ENCODE data around the gene ACIN1.
A peak's percentile ranks its signal among the peaks of the same experiment; 100 is the strongest.

The ACIN1 gene

DNA sequence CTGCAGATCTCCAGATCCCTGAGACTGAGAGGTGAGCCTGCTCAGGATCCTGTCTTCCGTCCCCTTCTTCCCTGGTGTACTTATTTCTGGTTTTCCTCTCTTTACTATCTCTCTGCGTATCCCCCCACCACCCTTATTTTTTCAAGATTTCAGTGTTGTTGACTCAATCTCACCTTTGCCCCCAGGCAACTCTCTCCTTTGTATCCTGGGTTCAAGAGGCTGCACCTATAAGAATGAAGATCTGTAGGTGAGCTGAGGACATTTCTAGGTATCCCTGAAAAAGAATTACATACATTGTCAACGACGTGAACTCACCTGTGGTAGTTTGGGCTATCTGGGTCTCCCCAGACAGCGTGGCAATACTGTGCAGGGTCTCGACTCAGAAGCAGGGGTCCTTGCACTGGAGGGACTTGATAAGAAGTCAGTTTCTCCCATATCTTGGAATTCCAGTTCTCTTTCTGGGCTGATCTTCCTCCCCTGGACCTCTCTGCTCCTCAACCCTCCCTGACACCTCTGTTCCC is 9.2 kb upstream of the ACIN1 start:
- no peak for DNase-seq

DNA sequence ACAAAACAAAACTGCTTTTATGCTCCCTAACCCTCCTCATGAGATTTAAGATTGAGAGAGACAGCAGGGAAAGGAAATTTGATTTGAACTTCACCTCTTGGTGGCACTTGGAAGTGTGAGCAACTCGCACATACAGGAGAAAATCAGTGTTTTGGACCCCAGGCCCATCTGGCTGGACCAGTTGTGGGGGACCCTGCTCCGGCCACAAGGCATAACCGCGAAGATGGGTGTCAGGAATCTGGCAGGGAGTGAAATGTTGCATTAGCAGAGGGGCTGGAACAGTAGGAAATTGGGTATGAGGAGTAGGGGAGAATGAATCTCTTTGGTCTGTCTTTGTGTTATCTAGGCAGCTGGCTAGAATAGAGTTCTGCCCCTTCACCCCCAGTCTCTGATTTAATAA is 8.6 kb upstream of the ACIN1 start:
- no peak for DNase-seq

DNA sequence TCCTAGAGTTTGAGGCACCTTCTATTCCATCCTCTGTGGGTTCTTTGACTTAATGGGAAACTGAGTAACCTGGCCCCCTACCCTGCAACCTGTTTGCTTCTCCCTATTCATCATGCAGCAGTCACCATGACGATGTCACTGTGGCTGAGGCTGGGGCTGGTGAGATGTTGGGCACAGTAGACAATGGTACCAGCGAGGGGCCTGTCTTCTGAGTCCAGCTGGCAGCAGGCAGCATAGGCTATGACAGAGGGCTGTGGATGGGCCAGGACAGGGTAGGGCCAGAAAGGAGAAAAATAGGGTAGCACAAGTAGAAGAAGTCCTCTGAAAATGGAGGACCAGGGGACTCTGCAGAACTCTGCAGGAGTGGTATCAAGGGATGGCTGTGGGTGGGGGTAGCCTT is 7.9 kb upstream of the ACIN1 start:
- no peak for DNase-seq

DNA sequence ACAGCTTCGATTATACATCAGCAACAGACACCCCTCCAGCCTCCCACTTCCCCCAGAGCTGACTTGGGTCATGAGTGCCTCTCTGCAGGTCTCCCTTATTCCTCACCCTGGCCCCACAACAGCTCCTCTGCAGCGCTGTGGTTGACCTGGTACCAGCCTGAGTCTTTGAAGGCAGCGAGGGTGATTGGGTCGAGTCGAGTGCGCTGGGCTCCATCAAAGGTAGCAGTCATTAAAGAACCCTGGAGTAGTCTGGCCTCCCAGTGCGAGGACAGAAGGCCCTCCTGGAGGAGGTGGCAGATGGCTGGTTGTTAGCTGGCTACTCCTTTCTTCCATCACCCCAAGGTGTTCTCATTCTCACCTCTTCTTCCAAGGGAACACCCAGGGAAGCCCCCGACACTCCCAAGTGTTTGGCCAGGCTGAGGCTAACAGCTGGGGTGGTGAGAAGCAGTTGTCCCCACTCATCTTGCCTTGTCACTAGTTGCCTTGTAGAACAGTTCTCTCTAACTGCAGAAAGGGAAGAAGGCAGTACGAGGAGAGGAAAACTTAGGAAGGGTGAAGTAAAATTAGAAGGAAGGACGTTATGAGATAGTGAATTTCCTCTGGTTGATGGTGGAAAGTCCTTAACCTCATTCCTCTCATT is 7.2 kb upstream of the ACIN1 start:
- DNase-seq, result no peak

DNA sequence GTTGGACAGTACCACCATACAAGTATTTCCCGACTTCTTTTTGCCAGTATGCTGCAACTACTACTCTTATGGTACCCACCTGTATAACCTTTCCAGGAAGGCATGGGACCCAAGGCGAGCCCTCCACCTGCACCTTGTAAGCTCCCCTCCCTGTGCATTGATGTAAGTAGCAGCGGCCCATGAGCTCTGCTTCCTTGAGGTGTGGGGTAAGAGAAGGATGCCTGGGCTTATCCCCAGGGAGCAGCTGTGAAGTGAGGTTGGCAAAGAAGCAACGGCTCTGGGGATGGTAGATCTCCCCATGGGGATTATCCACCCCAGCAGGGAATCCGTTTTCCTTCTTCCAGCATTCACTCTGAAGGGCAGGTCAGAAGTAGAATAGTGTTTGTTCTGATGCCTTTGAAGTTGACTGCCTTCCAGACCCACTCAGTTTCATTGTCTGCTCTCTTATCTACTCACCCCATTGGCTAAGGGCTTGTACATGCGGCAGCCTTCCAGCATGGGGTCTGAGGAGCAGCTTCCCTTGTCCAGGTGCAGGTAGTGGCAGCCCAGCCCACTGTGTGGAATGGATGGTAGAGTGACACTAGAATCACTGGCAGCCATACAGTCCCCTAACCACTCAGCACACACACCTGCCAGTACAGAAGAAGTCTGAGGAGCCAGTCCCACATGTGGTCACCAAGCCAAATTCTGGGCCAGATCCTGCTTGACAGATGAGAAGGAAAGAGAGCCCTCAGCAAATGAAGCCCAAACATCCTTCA is 6.5 kb upstream of the ACIN1 start:
- DNase-seq, result no peak

DNA sequence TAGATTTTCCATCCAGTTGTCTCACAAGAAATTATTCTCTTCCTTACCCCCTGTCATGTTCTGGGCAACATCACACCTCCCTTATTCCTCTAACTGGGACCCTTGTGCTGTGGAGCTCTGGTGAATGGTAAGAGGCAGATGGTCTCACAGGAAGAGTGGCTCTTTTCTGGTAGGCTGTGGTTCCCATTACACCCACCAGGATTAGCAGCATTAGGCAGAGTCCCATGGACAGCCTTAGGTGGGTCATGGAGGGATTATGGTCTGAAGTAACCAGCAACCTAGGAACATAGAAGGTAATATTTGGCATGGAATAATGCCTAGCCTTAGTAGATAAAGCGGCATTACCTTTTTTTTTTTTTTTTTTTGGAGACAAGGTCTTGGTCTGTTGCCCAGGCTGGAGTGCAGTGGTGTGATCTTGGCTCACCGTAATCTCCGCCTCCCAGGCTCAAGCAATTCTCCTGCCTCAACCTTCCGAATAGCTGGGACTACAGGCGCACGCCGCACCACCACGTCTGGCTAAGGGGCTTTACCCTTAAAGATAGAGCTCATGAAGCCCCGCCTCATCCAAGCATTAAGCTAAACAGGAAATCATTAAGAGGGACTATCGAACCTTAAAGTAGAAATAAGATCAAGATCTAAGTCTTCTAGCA is 4.4 kb upstream of the ACIN1 start:
- no peak for DNase-seq

DNA sequence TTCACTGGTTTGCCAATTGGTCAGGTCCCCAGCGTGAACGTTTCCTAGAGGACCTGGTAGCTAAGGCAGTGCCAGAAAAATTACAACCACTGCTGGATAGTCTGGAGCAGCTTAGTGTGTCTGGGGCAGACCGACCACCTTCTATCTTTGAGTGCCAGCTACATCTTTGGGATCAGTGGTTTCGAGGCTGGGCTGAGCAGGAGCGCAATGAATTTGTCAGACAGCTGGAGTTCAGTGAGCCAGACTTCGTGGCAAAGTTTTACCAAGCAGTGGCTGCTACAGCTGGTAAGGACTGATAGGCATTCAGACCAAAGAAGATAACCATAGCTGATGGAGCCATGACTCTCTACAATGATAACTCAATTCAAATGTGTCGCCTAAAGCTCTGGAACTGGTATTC is 2.9 kb upstream of the ACIN1 start:
- no peak for DNase-seq

DNA sequence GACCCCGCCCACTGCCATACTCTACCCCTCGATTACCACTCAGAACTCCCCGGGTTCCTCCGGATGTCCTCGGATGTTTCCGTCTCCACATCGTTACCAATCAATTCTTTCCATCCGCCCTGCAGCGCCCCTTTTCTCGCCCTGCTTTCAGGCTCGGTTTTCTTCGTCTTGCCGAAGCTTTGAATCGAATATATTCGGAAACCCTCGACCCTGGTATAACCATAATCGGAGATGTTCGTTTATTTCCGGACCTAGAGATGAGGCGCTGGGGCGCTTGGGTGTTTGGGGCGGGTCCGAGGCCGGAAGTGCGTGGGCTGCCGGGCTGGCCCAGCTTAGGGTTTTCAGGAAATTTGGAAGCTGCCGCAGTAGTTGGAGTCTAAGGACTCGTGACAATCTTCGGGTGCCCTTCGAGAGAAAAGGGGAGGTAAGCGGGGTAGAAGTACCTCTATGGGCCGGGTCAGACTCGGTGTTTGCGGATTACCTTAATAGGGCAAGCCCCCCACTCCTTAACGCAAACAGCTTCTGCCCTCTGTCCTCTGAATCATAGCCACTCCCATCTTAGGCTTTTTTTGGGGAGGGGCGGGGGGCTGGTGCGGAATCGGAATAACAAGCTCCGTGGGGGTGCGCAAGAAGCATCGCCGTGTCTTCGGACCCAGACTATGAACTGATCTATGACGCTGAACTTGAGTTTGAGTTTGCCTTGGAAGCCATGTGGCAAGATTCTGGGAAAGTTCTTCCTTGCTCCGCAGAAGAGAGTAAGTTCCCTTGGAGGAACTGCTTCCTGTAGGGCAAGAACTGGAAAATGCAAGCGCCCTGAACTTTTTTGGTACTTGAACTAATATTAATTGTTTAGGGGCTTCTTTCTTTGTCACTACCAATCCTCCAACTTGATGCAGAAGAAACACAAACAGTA is 516 bp upstream of the ACIN1 start, which contains the start of gene C14orf119:
TSS of gene C14orf119 (plus strand) at position 310 of the 913 bp plus-strand sequence. CDS start 2,154 bp downstream, outside the sequence.
- DNase-seq, result peak; percentile 100

DNA sequence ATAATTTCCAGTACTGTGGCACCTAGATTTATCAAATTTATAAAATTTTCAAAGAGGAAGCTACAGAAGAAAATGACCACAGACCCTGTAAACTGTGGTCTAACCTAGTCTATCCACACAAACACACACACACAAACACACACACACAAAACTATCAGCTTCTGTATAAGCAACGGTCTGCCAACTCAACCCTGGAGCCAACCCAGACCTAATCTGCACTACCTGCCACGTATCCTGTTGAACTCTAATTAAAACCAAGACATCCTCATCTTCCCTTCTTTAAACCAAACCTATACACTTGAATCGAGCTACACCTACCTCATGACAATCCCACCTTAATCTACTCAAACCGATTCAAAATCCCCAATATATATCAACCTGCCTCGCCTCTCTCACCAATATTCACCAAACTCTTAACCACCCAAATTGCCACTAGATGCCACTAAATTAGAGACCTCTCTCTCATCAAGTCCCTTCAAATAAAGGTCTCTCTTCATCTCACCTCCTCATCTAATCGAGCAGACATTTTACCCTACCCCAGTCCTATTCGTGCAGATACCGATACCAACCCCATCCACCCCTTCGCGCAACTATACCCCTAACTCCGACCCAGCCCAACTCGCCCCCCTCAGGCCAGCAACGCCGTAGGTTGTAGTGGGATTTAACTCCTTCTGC is 808 bp downstream of the ACIN1 start:
- DNase-seq, result peak in 1 of 2 donors; percentile 86

DNA sequence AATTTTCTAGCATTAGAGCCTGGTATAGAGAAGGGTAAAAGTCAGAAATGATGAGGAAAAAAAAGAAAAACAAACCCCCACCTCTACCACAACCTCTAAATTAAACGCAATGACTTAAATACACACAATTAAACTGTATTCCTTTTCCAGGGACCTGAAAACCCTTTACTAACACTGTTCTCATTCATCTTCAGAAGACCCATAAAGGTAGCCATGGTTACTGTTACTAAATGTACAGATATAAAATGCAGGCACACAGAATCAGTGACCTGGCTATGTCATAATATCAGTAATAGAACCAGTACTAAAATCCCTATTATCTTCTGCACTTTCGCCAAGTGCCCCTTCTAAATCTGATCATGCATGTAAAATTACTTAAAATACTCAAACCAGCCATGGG is 1.4 kb downstream of the ACIN1 start:
- DNase-seq, result no peak

DNA sequence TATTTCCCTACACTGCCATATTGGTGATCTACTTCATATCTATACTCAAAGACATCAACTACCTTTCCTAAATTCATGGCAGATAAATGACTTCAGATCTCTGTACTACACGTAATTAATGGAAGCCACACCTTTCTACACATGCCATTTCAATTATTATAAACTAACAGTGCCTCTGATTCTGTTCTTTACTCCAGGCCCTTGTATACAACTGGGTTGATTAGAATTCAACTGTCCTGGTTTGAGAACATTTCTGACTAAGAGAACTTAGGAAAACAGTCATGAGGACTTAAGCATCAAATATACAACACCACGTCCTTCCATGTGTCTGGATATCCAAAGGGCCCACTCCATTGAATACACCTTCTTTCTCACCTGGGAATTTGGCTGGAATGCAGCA is 1.8 kb downstream of the ACIN1 start:
- DNase-seq, result no peak

DNA sequence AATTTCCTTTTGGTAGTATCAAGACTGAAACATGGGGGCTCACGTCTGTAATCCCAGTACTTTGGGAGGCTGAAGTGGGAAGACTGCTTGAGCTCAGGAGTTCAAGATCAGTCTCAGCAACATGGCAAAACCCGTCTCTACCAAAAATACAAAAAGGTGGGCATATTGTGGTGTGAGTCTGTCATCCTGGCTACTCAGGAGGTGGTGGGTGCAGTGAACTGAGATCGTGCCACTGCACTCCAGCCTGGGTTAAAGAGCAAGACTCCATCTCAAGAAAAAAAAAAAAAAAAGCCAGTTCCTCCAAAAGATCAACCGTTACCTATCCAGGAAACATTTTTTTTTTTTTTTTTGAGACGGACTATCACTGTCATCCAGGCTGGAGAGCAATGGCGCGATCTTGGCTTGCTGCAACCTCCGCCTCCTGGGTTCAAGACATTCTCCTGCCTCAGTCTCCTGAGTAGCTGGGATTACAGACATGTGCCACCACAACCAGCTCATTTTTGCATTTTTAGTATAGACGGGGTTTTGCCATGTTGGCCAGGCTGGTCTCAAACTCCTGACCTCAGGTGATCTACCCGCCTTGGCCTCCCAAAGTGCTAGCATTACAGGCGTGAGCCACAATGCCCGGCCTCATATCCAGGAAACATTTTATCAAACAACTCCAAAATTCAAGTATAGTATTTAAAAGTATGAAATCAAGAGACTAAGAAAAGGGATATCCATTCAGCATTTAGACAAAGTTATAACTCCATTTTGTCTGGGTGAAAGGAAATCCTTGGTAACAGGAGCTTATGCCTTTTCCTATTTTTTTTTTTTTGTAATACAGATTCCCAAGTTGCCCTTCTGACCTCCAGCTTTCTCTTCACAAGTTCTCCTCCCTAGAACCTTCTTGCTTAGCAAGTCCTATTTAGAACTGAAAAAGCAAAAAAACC is 3.4 kb downstream of the ACIN1 start:
- DNase-seq, result no peak

DNA sequence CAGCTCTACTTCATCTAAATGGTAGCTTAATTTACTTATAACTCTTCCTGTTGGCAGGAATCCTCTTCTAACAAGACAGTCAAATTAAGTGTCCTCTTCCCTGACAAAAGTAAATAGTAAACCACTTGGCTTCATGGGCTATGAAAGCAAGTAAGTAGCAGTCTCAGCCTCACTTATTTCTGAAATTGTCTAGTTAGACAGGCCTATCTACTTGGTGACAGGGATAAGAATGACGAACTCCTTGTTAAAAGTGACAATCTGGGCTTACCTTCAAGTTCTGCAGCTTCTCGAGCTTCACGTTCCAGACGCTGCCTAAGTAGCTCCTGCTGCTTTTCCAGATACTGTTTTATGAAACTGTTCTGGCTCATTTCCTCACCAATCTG is 4.7 kb downstream of the ACIN1 start:
- DNase-seq, result no peak

DNA sequence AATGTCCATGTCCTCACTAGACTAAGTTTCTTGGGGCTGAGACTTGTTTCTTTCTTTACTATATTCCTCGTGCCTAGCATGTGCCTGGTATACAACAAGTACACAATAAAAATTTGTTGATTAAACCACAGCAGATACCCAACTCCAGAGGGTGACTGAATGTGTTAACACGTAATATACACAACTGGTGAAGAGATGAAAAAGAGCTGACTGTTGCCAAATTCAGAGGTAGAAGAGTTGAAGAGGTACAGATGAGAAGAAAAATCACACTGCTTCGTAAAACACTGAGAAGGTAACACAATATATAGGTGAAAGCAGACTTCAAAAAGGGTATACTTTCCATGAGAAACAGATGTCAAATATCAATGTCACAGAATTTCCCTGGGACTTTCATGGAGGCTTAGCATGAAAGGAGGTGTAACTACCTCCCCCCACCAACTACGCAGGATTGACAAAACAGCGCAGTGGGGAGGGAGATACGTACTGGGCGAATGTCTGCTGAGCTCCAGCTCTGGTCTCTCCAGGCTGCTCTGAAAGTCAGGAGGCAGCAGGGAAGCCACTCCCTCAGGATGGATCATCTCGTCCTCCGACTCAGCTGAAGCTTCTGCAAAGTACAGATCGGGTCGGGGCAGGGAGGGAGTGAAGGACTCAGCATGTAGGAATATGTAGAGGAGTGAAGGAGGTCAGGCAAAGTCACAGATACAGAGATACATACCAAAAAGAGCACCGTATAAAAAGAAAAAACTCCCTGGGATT is 5.3 kb downstream of the ACIN1 start:
- DNase-seq, result no peak

DNA sequence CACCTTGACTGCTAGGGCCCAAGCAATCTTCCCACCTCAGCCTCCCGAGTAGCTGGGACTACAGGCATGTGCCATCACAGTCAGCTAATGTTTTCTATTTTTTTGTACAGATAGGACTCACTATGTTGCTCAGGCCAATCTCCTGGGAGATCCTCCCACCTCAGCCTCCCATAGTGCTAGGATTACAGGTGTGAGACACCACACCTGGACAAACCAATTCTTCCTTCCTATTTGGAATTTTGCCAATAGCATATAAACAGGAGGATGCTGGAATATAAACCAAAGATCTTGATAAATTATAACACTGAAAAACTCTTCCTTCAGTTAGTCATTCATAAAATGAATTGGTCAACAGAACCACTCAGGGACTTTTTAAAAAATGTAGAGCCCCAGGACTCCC is 8.4 kb downstream of the ACIN1 start:
- no peak for DNase-seq

DNA sequence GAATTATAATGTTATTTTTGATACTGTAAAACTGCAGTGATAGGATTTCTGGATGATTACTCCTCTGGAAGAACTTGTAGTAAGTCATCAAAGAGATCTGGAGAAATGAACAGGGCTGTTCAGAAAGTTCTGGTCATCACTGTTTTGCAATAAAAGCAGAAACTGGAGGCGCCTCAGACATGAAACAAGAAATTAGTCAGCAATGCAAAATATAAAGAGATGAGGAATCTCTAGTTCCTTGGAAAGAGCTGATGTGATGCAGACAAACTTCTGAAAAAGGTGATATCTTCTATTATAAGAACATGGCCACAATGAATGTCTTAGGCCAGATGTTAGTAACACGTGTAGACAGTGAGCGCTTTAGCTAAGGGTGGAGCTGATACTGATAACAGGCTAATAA is 9.5 kb downstream of the ACIN1 start:
- no peak for DNase-seq

DNA sequence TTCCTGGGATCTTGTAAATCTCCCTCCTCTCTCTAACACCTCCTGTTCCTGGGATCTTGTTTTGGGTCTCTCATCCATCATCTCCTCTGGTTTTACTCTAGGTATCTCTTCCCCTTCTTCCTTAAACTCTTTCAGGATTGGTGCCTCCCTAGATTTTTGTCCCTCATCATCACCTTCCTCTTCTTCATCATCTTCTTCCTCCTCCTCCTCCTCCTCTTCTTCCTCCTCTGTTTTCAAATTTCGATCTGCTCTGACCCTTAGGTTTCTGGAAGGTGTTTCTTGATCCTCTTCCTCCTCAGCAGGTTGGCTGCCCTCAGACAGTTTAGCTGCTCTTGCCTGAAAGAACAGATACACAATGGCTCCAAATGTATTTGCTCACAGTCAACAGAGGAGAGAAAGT is 14.5 kb downstream of the ACIN1 start:
- no peak for DNase-seq

DNA sequence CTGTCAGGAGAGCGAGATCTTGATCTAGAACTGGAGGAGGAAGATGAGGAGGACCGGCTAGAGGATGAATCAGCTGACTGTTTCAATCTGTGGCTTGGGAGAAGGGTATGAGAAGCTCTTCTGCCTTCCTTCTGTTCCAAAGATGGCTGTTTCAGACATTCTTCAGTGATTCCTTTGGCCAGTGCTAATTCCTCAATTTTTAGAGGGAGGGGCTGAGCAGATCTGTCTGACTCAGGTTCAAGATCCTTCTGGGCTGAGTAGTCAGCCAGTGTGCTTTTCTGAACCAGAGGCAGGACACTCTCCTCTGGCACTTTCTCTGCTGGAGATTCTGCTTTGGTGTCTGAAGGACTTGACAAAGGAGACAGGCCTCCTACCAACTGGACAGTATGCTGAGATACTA is 15.2 kb downstream of the ACIN1 start:
- no peak for DNase-seq

DNA sequence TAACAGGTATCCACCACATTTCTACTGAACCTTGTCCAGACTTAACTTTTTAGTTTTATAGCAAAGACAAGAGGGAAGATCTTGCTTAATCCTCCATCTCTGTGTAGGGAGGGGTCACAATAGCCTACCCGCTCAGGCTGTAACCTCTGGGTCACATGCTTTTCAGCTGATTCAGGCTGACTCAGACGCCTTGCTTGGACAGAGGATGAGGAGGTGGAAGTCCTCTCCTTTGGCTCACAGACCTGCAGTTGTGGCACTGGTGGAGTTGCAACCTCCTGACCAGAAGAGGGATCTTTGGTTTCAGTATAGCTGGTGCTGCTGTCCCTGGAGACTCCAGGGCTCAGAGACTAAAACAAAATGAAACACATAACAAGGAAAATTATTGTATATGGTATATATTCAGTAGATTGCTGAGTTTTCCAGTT is 16.2 kb downstream of the ACIN1 start:
- DNase-seq, result peak in 1 of 2 donors; percentile 69

DNA sequence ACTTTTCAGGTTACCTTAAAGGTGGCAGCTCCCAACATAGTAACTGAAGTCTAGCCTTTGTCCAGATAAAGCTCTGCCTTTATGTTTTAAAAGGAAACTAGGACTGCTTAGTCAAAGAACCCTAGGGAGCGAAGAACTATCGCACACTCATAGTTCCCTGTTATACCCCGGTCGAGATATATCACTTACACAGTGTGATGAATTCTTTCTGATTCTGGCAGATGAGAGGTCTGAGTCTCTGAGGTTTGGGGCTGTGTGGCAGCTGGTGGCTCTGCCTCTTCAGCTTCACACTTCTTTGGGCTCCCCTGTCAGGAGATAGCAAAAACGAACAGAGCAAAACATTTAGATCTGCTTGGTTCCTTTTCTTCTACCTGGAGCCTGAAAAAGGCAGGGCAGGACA is 17.0 kb downstream of the ACIN1 start:
- no peak for DNase-seq
